Stimulated activated CD8-positive, alpha-beta memory T cell treated with anti-CD3 and anti-CD28 coated beads, Interleukin-2, amount 100 ng/mL, for 48 hours (primary cell): ENCODE results near the gene GUCY1A2.

Experiments used
- DNase-seq, 2 donors: peaks; one replicate each; pipeline ENCODE4 v3.0.0-alpha.2; 2020; ENCODE audit warnings: low read depth in 2 of 2

The GUCY1A2 gene

DNA sequence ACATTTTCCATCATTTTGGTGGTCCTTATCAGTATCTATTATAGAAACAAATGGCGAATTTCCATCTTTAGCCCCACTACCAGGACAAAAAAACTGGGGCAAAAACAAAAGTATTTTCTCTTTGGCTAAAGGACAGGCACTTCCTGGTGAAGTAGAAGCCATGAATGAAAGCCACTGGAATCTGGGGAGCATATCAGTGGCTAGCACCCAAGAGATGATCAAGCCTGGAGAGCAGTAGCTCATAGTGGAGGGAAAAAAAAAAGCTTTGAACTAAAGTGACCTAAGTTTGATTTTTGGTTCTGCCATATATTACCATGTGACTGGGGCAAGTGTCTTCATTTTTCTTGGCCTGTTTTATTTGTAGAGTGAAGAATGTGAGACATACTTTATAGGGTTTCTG, 272.3 kb downstream of the GUCY1A2 start:
- DNase-seq = no peak

DNA sequence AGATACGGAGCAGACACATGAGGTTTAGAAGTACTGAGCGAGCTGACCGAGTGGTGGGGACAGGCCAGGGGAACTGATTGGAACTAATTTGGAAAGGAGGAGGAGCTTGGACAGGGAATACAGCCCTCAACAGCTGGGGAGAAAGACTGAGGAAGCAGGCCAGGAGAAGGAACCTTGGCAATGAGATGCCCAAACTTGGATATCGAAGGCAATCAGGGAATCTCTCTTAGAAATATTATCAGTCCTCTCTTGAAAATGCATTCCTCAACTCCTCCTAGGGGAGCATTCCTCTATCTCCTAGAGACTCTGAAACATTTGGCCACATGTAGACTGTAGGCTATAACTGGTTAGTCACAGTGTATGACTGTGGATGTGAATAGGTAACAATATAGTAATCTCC, 284.6 kb downstream of the GUCY1A2 start:
- DNase-seq = no peak

DNA sequence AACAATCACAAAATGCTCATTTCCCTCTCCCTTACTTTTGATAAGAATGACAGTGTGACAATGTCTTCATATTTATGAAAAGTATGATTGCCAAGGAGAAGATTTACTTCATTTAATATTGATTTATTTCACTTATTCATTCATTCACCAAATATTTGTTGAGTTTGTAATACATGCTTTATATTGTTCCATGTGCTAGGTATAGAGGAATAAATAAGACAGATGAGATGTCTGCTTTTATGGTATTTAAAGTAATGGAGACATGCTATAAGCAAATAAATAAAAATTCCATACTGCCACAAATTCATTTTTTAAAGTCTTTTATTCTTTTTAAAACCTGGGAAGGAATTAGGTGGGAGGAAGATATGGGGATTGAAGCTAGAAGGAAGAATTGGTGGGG, 289.4 kb downstream of the GUCY1A2 start:
- no peak for DNase-seq

DNA sequence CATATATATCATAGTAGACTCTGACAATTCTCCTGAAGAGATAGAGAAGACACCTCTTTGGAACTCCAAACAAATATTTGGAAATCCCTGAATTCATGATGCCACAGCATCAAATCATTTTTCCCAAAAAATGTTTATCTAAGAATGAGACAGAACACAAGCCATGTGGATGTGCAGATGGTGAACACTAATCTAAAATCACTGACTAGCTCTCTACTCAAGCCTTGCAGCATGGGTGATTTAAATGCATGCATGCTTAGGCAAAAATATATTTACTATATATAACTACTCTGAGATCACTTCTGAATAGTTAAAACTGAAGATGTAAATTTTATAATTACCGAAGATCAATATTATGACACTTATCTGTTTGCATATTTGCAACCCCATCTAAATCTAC, 289.9 kb downstream of the GUCY1A2 start:
- no peak for DNase-seq

DNA sequence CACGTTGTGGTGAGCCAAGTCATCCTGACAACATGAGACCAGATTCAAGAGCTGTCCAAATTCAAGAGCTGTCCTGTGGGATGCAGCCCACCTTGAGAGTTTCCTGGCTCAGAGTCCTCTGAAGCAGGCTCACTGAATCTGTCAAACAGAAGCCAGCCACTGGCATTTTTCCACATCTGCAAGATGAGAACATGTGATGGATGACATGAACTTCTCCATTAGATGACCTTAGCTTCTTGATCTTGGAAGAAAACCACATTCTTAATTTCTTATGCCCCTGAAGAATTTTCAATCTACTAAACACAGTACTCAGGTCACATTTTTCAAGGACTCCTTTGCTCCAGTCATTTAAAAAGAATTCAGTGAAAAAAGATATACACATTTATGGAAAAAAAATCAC, 291.0 kb downstream of the GUCY1A2 start:
- DNase-seq = no peak

DNA sequence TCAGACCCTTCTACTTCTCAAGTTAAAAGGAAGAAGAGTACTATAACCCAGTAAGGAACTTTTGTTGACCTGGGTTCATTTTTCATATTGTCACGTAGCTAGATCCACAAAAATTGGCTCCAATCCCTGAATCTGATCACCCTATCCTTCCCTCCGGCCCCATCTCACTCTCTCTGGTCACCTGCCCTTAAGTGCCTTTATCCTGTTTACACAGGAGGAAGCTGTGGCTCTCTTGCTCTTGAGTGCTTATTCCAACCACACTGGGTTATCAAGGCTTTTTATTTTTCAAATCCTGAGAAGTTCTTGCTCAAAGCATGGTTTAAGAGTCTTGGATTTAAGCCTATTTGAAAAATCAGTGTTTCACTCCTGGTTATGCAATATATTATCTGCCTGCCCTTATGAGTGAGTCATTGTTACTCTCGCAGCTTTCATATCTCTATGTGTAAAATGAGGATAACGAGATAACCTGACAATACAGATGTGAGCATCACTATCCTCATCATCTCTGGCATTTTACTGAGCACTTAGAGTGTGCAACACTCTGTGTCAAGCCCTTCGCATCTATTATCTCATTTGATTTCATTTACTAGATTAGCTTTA, 293.9 kb downstream of the GUCY1A2 start:
- DNase-seq = no peak

DNA sequence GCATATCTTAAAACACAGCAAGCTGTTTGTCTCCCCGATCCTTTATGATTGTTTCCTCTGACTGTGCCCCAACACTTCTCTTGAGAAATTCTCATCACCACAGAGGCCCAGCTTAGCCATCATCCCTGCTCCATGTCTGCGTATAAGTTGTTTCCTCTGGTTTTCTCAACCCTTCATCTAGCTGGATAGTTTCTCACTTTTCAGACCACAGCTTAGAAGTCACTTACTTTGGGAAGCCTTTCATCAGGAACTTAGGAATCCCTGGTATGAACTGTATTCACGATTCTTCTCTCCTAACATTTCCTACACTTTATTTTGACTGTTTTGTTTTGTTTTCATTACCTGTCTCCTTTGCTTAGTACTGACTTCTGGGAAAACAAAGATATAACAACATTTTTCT, 295.2 kb downstream of the GUCY1A2 start:
- DNase-seq = no peak

DNA sequence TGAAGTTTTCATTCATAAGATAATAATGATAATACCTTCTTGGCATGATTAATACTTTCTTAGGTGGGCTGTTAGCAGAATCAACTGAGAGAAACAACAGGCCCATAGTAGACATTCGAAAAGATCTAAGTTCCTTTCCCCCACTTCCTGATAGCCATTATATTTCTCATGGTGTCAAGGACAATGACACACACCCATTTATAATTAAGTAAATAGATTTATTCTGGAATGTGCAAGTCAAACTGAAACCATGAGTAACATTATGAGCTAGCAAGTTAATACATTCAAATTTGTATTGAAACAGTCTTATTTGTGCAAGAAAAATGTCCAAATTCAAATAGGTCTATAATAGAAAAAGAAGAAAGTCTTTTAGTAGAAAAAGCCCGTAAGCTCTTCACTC, 301.1 kb downstream of the GUCY1A2 start:
- no peak for DNase-seq

DNA sequence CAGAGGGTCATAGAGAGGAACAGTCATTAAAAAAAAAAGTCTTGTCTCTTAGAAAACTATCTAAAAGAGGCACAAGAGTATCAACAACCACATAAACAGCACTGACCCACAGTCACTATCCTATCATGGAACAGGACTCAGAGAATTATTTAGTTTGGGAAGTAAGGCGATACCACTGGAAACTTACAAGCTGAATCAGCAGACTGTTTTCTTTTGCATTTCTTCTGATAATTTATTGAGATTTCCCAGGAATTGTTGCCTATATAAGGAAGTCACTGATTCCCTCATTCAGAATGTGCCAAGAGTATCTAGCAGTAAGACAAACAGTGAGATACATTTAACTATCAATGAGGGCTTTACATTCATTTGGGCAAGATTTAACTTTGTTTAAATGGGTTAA, 304.1 kb downstream of the GUCY1A2 start:
- DNase-seq = no peak

DNA sequence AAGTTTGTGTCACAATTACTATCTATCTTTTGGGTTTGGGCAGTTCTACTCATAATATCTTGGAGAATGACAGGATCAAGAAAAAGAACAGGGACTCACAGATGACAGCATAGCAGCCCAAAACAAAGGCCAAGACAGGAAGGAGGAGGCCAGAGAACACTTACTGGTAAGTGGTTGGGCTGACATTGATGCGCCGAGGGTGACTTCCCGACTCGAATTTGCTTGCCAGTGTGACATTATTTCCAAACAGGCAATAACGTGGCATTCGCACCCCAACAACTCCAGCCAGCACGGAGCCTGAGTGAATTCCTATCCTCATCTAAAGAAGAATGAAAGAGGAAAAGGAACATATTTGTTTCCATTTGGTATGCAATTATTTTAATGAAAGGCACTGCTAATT, 309.9 kb downstream of the GUCY1A2 start:
- DNase-seq = no peak

DNA sequence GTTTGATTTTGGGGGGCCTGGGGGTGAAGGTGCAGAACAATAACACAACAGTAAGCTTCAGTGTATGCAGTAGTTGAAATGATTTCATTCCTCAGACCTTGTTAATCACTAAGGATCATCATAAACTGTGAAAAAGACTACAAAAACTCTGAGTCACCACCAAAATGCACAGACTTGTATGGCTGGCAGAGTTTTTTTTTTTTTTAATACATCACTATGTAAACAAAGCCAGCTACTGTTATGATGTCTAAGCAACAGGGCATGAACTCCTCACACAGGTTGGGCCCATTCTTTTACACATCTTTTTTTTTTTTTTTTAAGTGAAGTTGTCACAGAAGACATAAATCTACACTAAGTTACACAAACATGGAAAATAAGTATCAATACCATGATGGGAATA, 311.9 kb downstream of the GUCY1A2 start:
- DNase-seq = no peak

DNA sequence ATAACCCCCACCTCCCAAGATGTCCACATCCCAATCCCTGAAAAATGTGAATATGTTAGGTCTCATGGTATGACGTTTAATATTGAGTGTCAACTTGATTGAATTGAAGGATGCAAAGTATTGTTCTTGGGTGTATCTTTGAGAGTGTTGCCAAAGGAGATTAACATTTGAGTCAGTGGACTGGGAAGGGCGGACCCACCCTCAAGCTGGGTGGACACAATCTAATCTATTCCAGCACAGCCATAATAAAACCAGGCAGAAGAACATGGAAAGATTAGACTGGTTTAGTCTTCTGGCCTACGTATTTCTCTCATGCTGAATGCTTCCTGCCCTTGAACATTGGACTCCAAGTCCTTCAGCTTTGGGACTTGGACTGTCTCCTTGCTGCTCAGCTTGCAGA, 315.5 kb downstream of the GUCY1A2 start:
- no peak for DNase-seq

DNA sequence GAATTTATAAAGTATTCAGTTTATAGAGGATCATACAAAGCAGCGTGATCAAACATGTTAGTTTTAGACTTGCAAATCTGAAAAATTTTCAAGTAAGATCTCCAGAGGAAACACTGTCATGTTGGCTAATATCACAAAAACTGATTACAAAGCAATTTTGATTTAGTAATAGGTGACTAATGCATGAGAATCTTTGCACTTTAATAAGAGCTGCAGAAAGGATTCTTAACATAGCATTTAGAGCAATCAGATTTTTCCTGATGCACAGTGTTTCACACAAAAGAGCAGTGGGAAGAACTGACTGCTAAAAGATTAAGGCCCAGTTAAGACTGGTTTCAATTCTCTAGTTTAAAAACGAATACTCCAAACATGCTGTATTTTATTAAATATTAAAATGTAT, 321.2 kb downstream of the GUCY1A2 start:
- no peak for DNase-seq

DNA sequence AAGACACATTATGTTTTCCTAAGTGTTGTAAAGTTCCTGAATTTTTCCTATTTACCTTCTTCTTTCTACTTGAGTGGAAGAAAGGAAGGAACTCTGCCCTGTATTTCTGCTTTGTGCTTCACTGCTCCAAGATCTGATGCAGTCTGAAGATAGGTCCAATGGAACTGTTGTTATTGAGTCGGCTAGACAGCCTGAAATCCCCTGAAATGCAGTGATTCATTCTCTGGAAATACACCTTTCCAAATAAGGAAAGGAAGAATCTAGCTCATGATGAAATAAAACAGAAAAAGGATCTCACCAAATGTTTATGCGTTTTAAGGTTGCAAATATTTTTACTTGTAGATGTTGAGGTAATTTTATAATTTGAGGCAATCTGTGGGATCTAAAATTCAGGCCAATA, 322.8 kb downstream of the GUCY1A2 start:
- DNase-seq = no peak

DNA sequence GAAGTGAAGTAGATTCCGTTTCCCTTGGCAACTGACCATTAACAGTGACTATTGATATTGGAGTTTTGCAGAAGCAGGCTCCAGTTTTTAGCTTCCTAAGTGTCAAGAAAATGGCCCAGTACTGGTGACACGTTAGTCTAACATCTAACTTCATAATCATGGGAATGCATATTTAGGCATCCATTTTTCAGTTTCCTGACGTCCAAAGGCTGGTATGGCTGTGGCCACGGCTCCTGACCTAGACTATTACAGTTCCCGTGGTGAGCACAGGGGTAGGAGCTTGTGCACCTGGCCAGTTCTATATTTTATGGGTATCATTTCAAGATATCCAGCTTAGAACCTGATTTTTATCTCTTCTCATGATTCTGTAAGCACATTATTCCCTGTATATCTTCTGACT, 323.8 kb downstream of the GUCY1A2 start:
- no peak for DNase-seq

DNA sequence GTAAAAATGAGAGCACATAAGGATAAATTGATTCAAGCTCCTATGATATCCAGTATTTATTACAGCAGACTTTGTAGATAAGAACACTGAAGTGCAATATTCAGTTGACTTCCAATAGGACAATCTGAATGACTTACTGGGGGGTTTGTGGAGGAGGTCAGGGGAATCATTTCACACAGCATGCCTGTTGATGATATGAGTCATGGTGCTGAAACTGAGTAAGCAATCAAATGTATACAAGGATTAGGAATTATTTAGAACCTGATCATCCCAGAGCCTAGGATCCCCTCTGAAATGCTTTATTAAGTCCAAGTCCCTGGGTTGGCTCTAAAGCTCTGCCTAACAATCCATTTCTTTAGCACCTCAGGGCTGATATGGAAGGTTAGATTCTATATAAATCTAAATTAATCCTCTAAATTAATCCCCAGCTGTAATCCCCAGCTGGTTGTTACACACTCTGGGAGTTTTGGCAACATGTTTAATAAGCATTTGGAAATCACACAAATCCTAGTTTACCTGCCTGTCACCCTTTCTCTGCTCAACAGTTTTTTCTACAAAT, 326.4 kb downstream of the GUCY1A2 start:
- no peak for DNase-seq

DNA sequence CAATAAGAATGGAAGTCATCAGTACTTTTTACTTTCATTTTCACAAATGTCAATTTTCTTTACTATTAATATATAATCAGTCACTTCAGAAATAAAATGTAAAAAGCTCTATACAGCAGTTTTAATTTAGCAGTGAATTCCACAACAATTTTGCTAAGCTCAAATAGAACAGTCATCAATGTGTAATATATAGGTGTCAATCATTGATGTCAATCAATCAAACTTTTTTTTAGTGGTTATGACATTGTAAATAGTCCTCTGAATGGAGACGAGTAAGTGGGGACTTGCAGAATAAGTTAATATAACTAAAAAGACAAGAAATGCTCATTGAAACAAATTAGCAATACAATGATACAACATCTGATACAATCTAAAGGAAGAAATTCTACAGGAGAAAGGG, 327.4 kb downstream of the GUCY1A2 start:
- DNase-seq = no peak

DNA sequence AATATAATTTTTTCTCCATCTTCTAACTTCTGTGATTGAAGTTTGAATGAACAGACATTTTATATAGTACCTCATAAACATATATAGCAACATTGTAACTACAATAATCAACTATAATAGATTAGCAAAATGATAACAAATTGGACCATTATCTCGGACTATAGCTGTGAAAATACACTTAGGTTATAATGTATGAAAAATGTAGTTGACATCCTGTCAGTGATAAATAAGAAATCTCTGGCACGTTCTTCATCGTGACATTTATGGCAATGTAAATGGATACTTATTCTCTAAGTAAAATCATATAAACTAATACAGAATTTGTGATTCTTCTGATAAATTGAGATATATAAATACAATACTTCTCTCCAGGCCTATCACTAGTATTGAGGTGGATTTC, 333.3 kb downstream of the GUCY1A2 start:
- no peak for DNase-seq

DNA sequence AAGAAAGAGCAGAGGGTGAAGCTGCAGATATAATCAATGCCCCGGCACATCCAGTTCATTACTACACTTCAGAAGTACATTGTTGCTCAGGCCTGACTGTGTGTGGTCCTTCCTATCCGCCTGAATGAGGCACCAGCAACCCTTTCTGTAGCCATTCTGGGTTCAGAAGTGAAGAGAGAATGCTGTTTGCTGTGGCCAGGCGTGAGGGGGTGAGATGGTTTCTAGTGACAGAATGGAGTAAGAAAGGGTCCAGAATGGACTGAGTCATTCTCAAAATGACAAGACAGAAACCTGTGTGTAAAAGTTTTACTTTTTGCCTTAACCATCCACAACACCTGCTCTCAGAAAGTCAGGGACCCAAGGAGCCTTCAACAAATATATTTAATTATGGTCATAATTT, 334.8 kb downstream of the GUCY1A2 start:
- DNase-seq = no peak

DNA sequence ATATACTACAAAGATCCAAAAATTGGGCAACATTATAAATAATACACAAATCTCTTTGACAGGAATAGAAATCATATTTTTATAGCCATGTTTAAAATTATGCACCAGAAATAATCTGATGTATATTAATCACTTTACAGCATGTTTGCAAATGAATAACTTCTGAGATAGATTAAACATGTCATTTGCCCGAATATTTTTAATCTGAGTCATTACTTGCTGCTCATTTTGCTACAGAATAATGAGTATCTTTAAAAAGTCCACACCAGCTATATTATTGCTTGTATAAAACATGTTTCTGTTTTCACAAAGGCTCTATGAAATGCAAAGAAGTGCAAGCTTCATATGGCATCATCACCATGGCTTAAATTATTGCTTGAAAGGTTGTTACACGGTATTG, 336.8 kb downstream of the GUCY1A2 start:
- DNase-seq = no peak

DNA sequence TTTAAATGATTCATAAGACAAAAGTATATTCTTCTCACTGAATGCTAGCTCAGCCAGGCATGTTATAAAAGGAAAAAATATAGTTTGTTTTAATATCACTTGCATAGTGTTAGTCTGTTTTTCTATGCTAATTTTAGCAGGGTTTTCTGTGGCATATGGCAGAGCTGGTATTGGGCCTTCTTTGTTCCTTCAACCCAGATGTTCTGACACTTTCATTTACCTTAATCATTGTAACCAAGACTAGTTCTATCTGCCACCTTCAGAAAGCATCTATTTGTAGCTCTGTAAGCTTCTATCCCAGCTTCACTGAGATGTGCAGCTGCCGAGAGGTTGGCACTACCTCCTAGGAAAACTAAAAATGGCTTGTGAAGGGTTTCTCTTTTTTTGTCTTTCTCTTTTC, 338.7 kb downstream of the GUCY1A2 start:
- DNase-seq = no peak

DNA sequence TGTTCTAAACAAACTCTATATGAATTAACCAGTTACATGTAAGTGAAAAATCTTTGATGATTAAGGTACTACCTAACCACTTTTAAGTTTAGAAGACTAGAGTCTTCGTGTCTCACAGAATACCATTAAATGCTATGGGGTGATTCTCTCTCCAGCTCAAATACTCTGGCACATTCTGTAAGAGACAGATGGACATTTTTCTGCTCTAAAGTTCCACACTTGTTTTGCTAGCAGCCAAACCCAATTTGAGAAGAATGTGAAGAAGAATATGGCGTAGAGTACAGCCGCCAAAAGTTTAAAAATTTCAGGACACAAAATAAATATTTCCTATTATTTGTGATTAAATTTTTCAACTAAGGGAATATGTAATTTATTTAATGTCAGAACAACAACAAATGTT, 339.1 kb downstream of the GUCY1A2 start:
- no peak for DNase-seq

DNA sequence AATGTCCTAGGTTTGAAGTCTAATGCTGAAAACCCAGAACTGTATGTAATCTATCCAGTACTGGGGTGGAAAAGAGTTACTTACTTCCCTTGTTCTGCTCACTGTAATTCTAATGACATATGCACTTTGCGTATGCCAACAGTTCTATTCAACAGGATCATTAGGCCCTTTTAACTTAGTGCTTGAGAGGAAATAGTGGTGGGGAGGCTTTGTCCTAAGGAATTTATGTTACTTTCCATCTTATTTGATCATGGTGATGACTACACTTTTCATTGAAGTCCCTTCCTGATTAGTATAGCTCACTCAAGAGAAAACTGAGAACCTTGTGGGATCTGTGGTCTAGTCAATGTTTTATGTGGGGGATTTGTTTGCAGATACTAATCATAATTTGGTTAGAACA, 348.2 kb downstream of the GUCY1A2 start:
- no peak for DNase-seq

DNA sequence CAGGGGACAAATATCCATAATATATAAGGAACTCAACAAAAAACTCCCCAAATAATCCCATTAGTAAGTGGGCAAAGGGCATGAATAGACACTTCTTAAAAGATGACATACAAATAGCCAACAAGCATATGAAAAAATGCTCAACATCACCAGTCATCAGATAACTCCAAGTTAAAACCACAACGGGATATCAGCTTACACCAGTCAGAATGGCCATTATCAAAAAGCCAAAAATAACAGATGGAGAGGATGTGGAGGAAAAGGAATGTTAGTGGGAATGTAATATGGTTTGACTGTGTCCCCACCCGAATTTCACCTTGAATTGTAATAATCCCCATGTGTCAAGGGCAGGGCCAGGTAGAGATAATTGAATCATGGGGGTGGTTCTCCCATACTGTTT, 350.1 kb downstream of the GUCY1A2 start:
- DNase-seq = no peak
